HFFc6 (cell line): ENCODE results near the gene KRTAP10-5. TPM values are rescaled to one million over a fixed set of nuclear protein-coding genes. Genes with fewer than 3 reads are reported as not detected.
"Not testable (repeated sequence)": the region's sequence is repeated elsewhere in the genome, so short reads cannot be mapped to it uniquely, and the experiment has no call there.

ENCODE experiments used
- DNase-seq: peaks from one replicate; pipeline ENCODE4 v3.0.0-alpha.2; 2018
- H3K27ac Mint-ChIP-seq: 2 replicates; pipeline ENCODE4 v1.8.0; 2020; ENCODE audit warnings: mild to moderate bottlenecking, mixed read lengths
- H3K27me3 Mint-ChIP-seq: 2 replicates; pipeline ENCODE4 v1.8.0; 2021; ENCODE audit warnings: mild to moderate bottlenecking, moderate library complexity, mixed read lengths; ENCODE audit not compliant: insufficient read depth
- H3K36me3 Mint-ChIP-seq: 2 replicates; pipeline ENCODE4 v1.8.0; 2021; ENCODE audit warnings: low read depth, mixed read lengths
- H3K4me1 Mint-ChIP-seq: 2 replicates; pipeline ENCODE4 v1.8.0; 2020; ENCODE audit warnings: low read depth, mixed read lengths
- H3K4me3 Mint-ChIP-seq: 2 replicates; pipeline ENCODE4 v1.8.0; 2020; ENCODE audit warnings: mild to moderate bottlenecking, moderate library complexity, mixed read lengths
- H3K9me3 Mint-ChIP-seq: 2 replicates; pipeline ENCODE4 v1.8.0; 2020; ENCODE audit warnings: mild to moderate bottlenecking, mixed read lengths
- CTCF ChIP-seq: fragments of 200-600 bp; sonication (generic); IDR thresholded peaks from 2 replicates; pipeline ENCODE4 v1.5.0; 2021; ENCODE audit warnings: antibody characterized with exemption, mild to moderate bottlenecking
- total RNA-seq, 6 experiments: library from RNA; stranded (reverse); fragmentation: NEBNext Ultra II Directional; extraction: Animal tissue kit (Norgen Biotek cat#: 25700); gene quantifications; 2 replicates in 1 of 6; 3 replicates in 5 of 6; pipeline ENCODE4 v1.2.3, GENCODE V29; 2021

Gene KRTAP10-5
- total RNA-seq, 6 experiments from 2014 or later, result not detected

GRCh38 chr21:44601596-44602462, 21.4 kb upstream of the KRTAP10-5 start:
- peaks cover 4% of the 10 kb centered on the region for H3K9me3 Mint-ChIP-seq
- H3K4me3 Mint-ChIP-seq, result no peak overlapping the region
- H3K27ac Mint-ChIP-seq, result no peak overlapping the region
- peaks cover 13% of the 10 kb centered on the region for H3K27me3 Mint-ChIP-seq
- no peak for DNase-seq
- H3K36me3 Mint-ChIP-seq, result no peaks in the 10 kb centered on the region
- TF ChIP-seq CTCF, result no peak
- no peaks in the 10 kb centered on the region; the same call in 1 of the 2 replicates for H3K4me1 Mint-ChIP-seq

GRCh38 chr21:44601091-44601490, 20.7 kb upstream of the KRTAP10-5 start:
- not testable (repeated sequence) for H3K4me3 Mint-ChIP-seq, H3K9me3 Mint-ChIP-seq, H3K36me3 Mint-ChIP-seq, H3K4me1 Mint-ChIP-seq, H3K27ac Mint-ChIP-seq, DNase-seq
- peak; percentile 5; the same call in 1 of the 2 replicates for TF ChIP-seq CTCF
- peaks cover 15% of the 10 kb centered on the region for H3K27me3 Mint-ChIP-seq

GRCh38 chr21:44600118-44600978, 19.9 kb upstream of the KRTAP10-5 start, which contains the start of gene KRTAP10-7:
TSS of gene KRTAP10-7 (plus strand) at chr21:44600597. CDS start at chr21:44600622, 25 bp downstream.
- H3K27ac Mint-ChIP-seq, H3K9me3 Mint-ChIP-seq, H3K4me3 Mint-ChIP-seq, DNase-seq, H3K4me1 Mint-ChIP-seq, H3K36me3 Mint-ChIP-seq: not testable (repeated sequence)
- peaks cover 17% of the 10 kb centered on the region for H3K27me3 Mint-ChIP-seq

- Mint-ChIP-seq H3K27ac (no peak overlapping the region), H3K9me3 (no peaks in the 10 kb centered on the region; the same call in none of the 2 replicates), H3K36me3 (no peaks in the 10 kb centered on the region), H3K4me1 (no peaks in the 10 kb centered on the region; the same call in 1 of the 2 replicates), H3K4me3 (no peak overlapping the region), H3K27me3 (peaks cover 21% of the 10 kb centered on the region)
- no peak for DNase-seq
- no peak for TF ChIP-seq CTCF
Observed at GRCh38 chr21:44599264-44600029, 19.0 kb upstream of the KRTAP10-5 start.

GRCh38 chr21:44598061-44598460, 17.7 kb upstream of the KRTAP10-5 start:
- Mint-ChIP-seq H3K27ac (no peak overlapping the region), H3K4me3 (no peak overlapping the region), H3K27me3 (peaks cover 19% of the 10 kb centered on the region), H3K4me1 (peaks cover 9% of the 10 kb centered on the region; the same call in 1 of the 2 replicates), H3K9me3 (no peaks in the 10 kb centered on the region; the same call in none of the 2 replicates), H3K36me3 (no peaks in the 10 kb centered on the region)
- no peak for TF ChIP-seq CTCF
- no peak for DNase-seq
